K562 (cell line): ENCODE measurements around the gene NEU1.
A peak's percentile ranks its signal among the peaks of the same experiment; 100 is the strongest.
"Not testable (repeated sequence)": the region's sequence is repeated elsewhere in the genome, so short reads cannot be mapped to it uniquely, and the experiment has no call there.

ENCODE experiments used
- CEBPZ ChIP-seq: fragments of 150-350 bp; IDR thresholded peaks from 2 replicates; pipeline ENCODE4 v1.6.1; 2014; ENCODE audit warnings: low read depth, mild to moderate bottlenecking, low read length, borderline replicate concordance
- CTCF ChIP-seq, 3 experiments: IDR thresholded peaks in 2 of 3; conservative IDR thresholded peaks in 1 of 3; 2 replicates each; pipeline ENCODE4 v1.5.1; 2011 to 2012; ENCODE audit warnings: low read length in 3 of 3, mild to moderate bottlenecking in 3 of 3, control low read depth in 2 of 3, improper control_type of control experiment in 1 of 3, inconsistent platforms in 1 of 3, low read depth in 1 of 3, mixed read lengths in 1 of 3, moderate library complexity in 1 of 3; ENCODE audit not compliant: insufficient read depth in 2 of 3
- E4F1 ChIP-seq: fragments of 250-450 bp; sonication (Bioruptor Pico); IDR thresholded peaks from 2 replicates; pipeline ENCODE4 v1.5.0; 2021; ENCODE audit warnings: mild to moderate bottlenecking, borderline replicate concordance
- ELK1 ChIP-seq: sonication (generic); formaldehyde crosslinking; IDR thresholded peaks from 2 replicates; pipeline ENCODE4 v1.8.1; 2022; ENCODE audit warnings: missing genetic modification reagents
- EZH2 ChIP-seq: IDR thresholded peaks from 2 replicates; pipeline ENCODE4 v1.6.1; 2012; ENCODE audit warnings: low read depth, mild to moderate bottlenecking, inconsistent platforms, low read length, borderline replicate concordance
- FOSL1 ChIP-seq: fragments of 200-800 bp; sonication (Bioruptor generic); conservative IDR thresholded peaks from 2 replicates; pipeline ENCODE4 v1.6.1; 2016; ENCODE audit warnings: missing genetic modification characterization, missing compliant biosample characterization
- HNRNPL ChIP-seq: fragments of 200-400 bp; formaldehyde crosslinking; IDR thresholded peaks from 2 replicates; pipeline ENCODE4 v1.6.1; 2017; ENCODE audit warnings: low read depth, mild to moderate bottlenecking, low read length
- JUND ChIP-seq, 2 experiments: IDR thresholded peaks; 2 replicates in 1 of 2; 3 replicates in 1 of 2; pipeline ENCODE4 v1.6.1; 2011; ENCODE audit warnings: borderline replicate concordance in 2 of 2, low read depth in 2 of 2, low read length in 2 of 2, improper control_type of control experiment in 1 of 2, missing biosample characterization in 1 of 2, missing genetic modification characterization in 1 of 2, missing genetic modification reagents in 1 of 2
- PHTF2 ChIP-seq: fragments of 250-450 bp; sonication (Bioruptor Pico); IDR thresholded peaks from 2 replicates; pipeline ENCODE4 v1.5.0; 2021; ENCODE audit warnings: mild to moderate bottlenecking
- POLR2A ChIP-seq: fragments of 450-650 bp; conservative IDR thresholded peaks from 2 replicates; pipeline ENCODE4 v1.6.1; 2016
- TCF7L2 ChIP-seq: fragments of 150-350 bp; IDR thresholded peaks from 2 replicates; pipeline ENCODE4 v1.6.1; 2016; ENCODE audit warnings: low read depth, mild to moderate bottlenecking, low read length, moderate library complexity
- ZNF282 ChIP-seq: sonication (generic); formaldehyde crosslinking; IDR thresholded peaks from 2 replicates; pipeline ENCODE4 v1.8.1; 2023; ENCODE audit warnings: missing genetic modification reagents

GRCh38 chr6:31817929-31818511 is 44.6 kb downstream of the NEU1 start:
- TF ChIP-seq CEBPZ; TCF7L2; EZH2; ZNF282 (CRISPR knock-in tag); HNRNPL; CTCF (IDR thresholded peaks at IDR 0.05 in 2 of 3, conservative IDR thresholded peaks at IDR 0.05 in 1 of 3; ENCODE audit: insufficient read depth in 2 of 3, low read depth in 1 of 3, low read length in 3 of 3); POLR2A; E4F1; ELK1 (CRISPR knock-in tag); FOSL1 (tag); JUND (IDR thresholded peaks at IDR 0.05; ENCODE audit: borderline replicate concordance, low read depth, low read length); JUND (tag; IDR thresholded peaks at IDR 0.05; ENCODE audit: borderline replicate concordance, low read depth, low read length): not testable (repeated sequence)
- TF ChIP-seq PHTF2, result peak; percentile 85; the same call in 1 of the 2 replicates
